Measurements from ENCODE around the gene RAPGEF2. TPM values are rescaled to one million over a fixed set of nuclear protein-coding genes. Genes with fewer than 3 reads are reported as not detected.
"Not testable (repeated sequence)": the region's sequence is repeated elsewhere in the genome, so short reads cannot be mapped to it uniquely, and the experiment has no call there.

Gene RAPGEF2
- total and polyA plus RNA-seq, 2 of the 8 experiments (the other 6 are each of a cell fraction or from before 2014, with no cell fraction given): 24.4 to 48.6 TPM

DNA sequence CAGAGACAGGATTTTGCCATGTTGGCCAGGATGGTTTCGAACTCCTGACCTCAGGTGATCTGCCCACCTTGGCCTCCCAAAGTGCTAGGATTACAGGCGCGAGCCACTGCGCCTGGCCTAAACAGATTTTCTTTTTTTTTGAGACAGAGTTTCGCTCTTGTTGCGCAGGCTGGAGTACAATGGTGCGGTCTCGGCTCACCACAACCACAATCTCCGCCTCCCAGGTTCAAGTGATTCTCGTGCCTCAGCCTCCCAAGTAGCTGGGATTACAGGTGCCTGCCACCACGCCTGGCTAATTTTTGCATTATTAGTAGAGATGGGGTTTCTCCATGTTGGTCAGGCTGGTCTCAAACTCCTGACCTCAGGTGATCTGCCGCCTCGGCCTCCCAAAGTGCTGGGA lies 25.9 kb upstream of the RAPGEF2 start:
- H2BK5ac ChIP-seq (ENCODE audit: low read depth, low read length); H3K14ac ChIP-seq (ENCODE audit: insufficient read length); H3K4me3 ChIP-seq (ENCODE audit: extremely low read depth in 1 of 4, insufficient read depth in 2 of 4, low read depth in 3 of 4, low read length in 4 of 4); H3K23ac ChIP-seq (ENCODE audit: insufficient read length); H4K8ac ChIP-seq (ENCODE audit: extremely low read depth, insufficient read depth, low read length); H4K91ac ChIP-seq (replicated peaks; ENCODE audit: insufficient read length, low read length); H4K20me1 ChIP-seq (replicated peaks in 1 of 2; ENCODE audit: control insufficient read depth in 1 of 2, insufficient read depth in 2 of 2, low read length in 2 of 2); H2AFZ ChIP-seq (ENCODE audit: low read length); POLR2A ChIA-PET (ENCODE audit: partially characterized antibody); H3K36me3 ChIP-seq (ENCODE audit: control insufficient read depth in 2 of 4, insufficient read depth in 4 of 4, low read length in 3 of 4); H3K9ac ChIP-seq (replicated peaks in 1 of 4; ENCODE audit: extremely low read depth in 1 of 4, low read depth in 3 of 4, low read length in 3 of 4); H2BK120ac ChIP-seq (replicated peaks; ENCODE audit: low read depth, low read length); H2BK15ac ChIP-seq (ENCODE audit: low read length); H3K56ac ChIP-seq (replicated peaks; ENCODE audit: insufficient read length, low read depth, low read length); H4K5ac ChIP-seq (ENCODE audit: insufficient read length, low read depth, low read length); H3K79me2 ChIP-seq (ENCODE audit: control insufficient read depth in 1 of 2, insufficient read depth in 2 of 2, low read length in 2 of 2); H3K4me1 ChIP-seq (replicated peaks in 1 of 4; ENCODE audit: control insufficient read depth in 3 of 4, insufficient read depth in 4 of 4, low read length in 3 of 4); H2BK20ac ChIP-seq (ENCODE audit: low read length); H3K9me3 ChIP-seq (ENCODE audit: insufficient read depth in 2 of 2, low read depth in 1 of 2, low read length in 1 of 2); H3K27me3 ChIP-seq (replicated peaks in 1 of 4; ENCODE audit: control insufficient read depth in 3 of 4, extremely low read depth in 1 of 4, insufficient read depth in 3 of 4, low read length in 3 of 4); H3K23me2 ChIP-seq (ENCODE audit: low read depth, low read length); H3K18ac ChIP-seq (ENCODE audit: extremely low read depth, low read length); H3K79me1 ChIP-seq (ENCODE audit: low read depth, low read length); H2AK5ac ChIP-seq (ENCODE audit: low read depth, low read length); H3K4ac ChIP-seq (replicated peaks; ENCODE audit: insufficient read length, low read depth, low read length); H2BK12ac ChIP-seq (ENCODE audit: low read depth, low read length); DNase-seq (ENCODE audit: low read depth in 1 of 2, low spot score in 2 of 2); FAIRE-seq; H3K27ac ChIP-seq (ENCODE audit: low read depth, low read length); H3K4me2 ChIP-seq (ENCODE audit: insufficient read depth in 1 of 2, low read depth in 2 of 2, low read length in 2 of 2): not testable (repeated sequence)
- whole genome bisulfite sequencing, 2 experiments (ENCODE audit: extremely low coverage in 1 of 2, insufficient coverage in 1 of 2, insufficient read length in 1 of 2, insufficient replicate concordance in 2 of 2, low coverage in 1 of 2, low lambda C conversion rate in 2 of 2, missing lambda C conversion rate in 1 of 2): 97% methylated on average over 13 of the region's 13 CpGs; no CpG with 5 or more reads in 1 of the 2 experiments
- CTCF ChIA-PET (ENCODE audit: partially characterized antibody): interaction anchor here (0.9 kb wide), 1 partner anchor 21 kb away, joined by 4 read pairs; no protein-coding TSS in a partner anchor

Data from H1 (cell line).